ENCODE results near the gene MATN1. TPM values are rescaled to one million over a fixed set of nuclear protein-coding genes. Genes with fewer than 3 reads are reported as not detected.

The MATN1 gene
- total and polyA plus RNA-seq, 2 of the 4 experiments (the other 2 are of a cell fraction), result 0.27 TPM; not detected in 1

DNA sequence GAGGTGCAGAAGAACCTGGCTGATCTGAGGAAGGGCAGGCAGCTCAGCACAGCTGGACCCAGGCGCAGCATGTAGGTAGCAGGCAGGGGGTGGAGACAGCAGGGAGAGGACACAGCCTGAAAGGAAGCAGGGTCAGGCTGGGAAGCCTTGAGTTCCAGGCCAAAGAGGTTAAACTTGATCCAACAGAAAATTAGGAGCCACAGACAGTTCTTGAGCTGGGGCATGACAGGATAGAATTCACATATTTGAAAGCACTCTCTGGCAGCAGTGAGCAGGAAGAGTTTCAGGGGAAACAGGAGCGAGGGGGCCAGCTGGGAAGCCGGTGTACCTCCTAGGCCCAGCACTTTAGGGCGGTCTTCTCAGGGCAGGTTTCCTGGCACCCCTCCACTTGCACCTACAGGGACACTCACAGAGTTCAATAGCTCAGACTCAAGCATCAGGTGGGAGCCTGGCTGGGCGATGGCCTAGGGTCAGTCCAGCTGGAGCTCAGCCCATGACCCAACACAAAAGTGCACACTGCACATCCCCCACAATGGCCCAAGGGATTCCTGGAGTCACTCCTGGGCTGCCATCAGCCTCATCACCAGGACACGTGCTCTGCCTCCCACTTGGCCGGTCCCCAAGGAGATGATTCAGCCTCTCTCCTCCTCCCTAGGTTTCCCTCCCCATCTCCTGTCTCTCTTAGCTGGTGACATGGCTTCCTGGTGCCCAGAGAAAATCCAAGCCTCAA lies 22.7 kb downstream of the MATN1 start:
- H3K27me3 ChIP-seq (ENCODE audit: control insufficient read depth, insufficient read depth, low read length), result peaks cover 8% of the 10 kb centered on the region
- TF ChIP-seq BHLHE40 (IDR thresholded peaks at IDR 0.05; ENCODE audit: low read depth, low read length) (peak; percentile 88), FOS (IDR thresholded peaks at IDR 0.05; ENCODE audit: low read depth, low read length) (peak; percentile 23; the same call in 1 of the 2 replicates), MAZ (IDR thresholded peaks at IDR 0.05; ENCODE audit: borderline replicate concordance, low read depth, low read length) (peak; percentile 87), RFX5 (IDR thresholded peaks at IDR 0.05; ENCODE audit: low read depth, low read length) (no peak)
- TF ChIP-seq, protein P1, sequence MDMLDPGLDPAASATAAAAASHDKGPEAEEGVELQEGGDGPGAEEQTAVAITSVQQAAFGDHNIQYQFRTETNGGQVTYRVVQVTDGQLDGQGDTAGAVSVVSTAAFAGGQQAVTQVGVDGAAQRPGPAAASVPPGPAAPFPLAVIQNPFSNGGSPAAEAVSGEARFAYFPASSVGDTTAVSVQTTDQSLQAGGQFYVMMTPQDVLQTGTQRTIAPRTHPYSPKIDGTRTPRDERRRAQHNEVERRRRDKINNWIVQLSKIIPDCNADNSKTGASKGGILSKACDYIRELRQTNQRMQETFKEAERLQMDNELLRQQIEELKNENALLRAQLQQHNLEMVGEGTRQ (IDR thresholded peaks at IDR 0.05; ENCODE audit: low read depth, low read length), result peak; percentile 89
- peak overlapping the region in 1 of 2 experiments; percentile 77; a peak in 1 of 4 replicates for H4K8ac ChIP-seq (ENCODE audit: low read depth in 2 of 2, low read length in 2 of 2)
- dilution Hi-C loops (cut with HindIII; ENCODE audit: low sequenced_read_pairs, unreplicated experiment), result no loop called here
- peak overlapping the region; percentile 71 for H2AK9ac ChIP-seq (replicated peaks; ENCODE audit: low read depth, low read length, poor library complexity)
- no peak overlapping the region for H3K18ac ChIP-seq (ENCODE audit: low read depth, low read length)
- no peak overlapping the region for H2BK5ac ChIP-seq (ENCODE audit: low read depth, low read length, poor library complexity, severe bottlenecking)
- no peak overlapping the region for H4K91ac ChIP-seq (ENCODE audit: insufficient read depth, low read depth, low read length)
- no peak overlapping the region for H3K4me3 ChIP-seq (ENCODE audit: insufficient read depth, low read depth, low read length)
- CTCF ChIA-PET, result no interaction called here
- no peak overlapping the region for H3K27ac ChIP-seq (ENCODE audit: insufficient read depth, low read length)
- peak overlapping the region; percentile 66; the same call in 1 of the 2 replicates for H4K5ac ChIP-seq (ENCODE audit: low read depth, low read length)
- H3K56ac ChIP-seq (ENCODE audit: extremely low read depth, insufficient read depth, low read length), result no peak overlapping the region
- H2BK120ac ChIP-seq (ENCODE audit: low read depth, low read length), result peak overlapping the region; percentile 70; the same call in 1 of the 2 replicates
- H4K20me1 ChIP-seq (ENCODE audit: insufficient read depth, low read length), result no peaks in the 10 kb centered on the region
- H2AK5ac ChIP-seq (ENCODE audit: low read depth, low read length), result no peak overlapping the region
- POLR2A ChIA-PET (ENCODE audit: unreplicated experiment), result no interaction called here
- no peaks in the 10 kb centered on the region for H3K36me3 ChIP-seq (ENCODE audit: control insufficient read depth, insufficient read depth, low read length)
- H3K4me2 ChIP-seq (ENCODE audit: low read depth, low read length), result no peak overlapping the region
- H3K9me3 ChIP-seq (ENCODE audit: control insufficient read depth, insufficient read depth, low read length), result no peaks in the 10 kb centered on the region
- peaks cover 4% of the 10 kb centered on the region; the same call in 1 of the 2 replicates for H3K4me1 ChIP-seq (ENCODE audit: control insufficient read depth, insufficient read depth, low read length)
- H3K4ac ChIP-seq (ENCODE audit: low read depth, low read length), result peak overlapping the region; percentile 3; the same call in 1 of the 2 replicates
- no peak overlapping the region for H3K9ac ChIP-seq (ENCODE audit: low read depth, low read length)
- H2BK15ac ChIP-seq (ENCODE audit: low read depth, low read length), result no peak overlapping the region
- peak overlapping the region; percentile 86 for H2AFZ ChIP-seq (replicated peaks; ENCODE audit: low read length, poor library complexity)
- in situ Hi-C loops (cut with MboI; ENCODE audit: low sequenced_read_pairs), result loop anchor here (10.0 kb wide), 2 partner anchors 996 to 1806 kb away; no protein-coding TSS in a partner anchor
- 60% methylated on average over 3 of the region's 7 CpGs; no CpG with 5 or more reads in 1 of the 2 experiments for WGBS, 2 experiments (ENCODE audit: extremely low coverage in 2 of 2, insufficient read length in 1 of 2)
- H3K23ac ChIP-seq (ENCODE audit: low read depth, low read length), result no peak overlapping the region
- DNase-seq (peak; percentile 76), ATAC-seq (ENCODE audit: low read depth) (peak; percentile 89)
- H3K9me1 ChIP-seq (ENCODE audit: insufficient read depth, low read length), result peaks cover 3% of the 10 kb centered on the region; the same call in 1 of the 2 replicates
- 0 out of 2 replicates have a peak overlapping the region, but pooled peaks have one; percentile 71 for H2BK20ac ChIP-seq (ENCODE audit: low read depth, low read length)
- peak overlapping the region; percentile 73; the same call in 1 of the 2 replicates for H3K14ac ChIP-seq (replicated peaks; ENCODE audit: low read depth, low read length)
- H3K79me1 ChIP-seq (ENCODE audit: low read depth in 1 of 2, low read length in 2 of 2), result no peaks in the 10 kb centered on the region
- intact Hi-C loops (cut with micrococcal nuclease), result loop anchor here (10.0 kb wide), 1 partner anchor 616 kb away; no protein-coding TSS in a partner anchor
- BruUV-seq (replicated peaks), result no TSS peak

Data from IMR-90 (cell line).